ENCODE data around the gene CLCA1.
A peak's percentile ranks its signal among the peaks of the same experiment; 100 is the strongest.
"Not testable (repeated sequence)": the region's sequence is repeated elsewhere in the genome, so short reads cannot be mapped to it uniquely, and the experiment has no call there.

Gene CLCA1

GRCh38 chr1:86464819-86465218 lies 3.9 kb upstream of the CLCA1 start:
- DNase-seq (ENCODE audit: insufficient read length, low spot score) (no peak), FAIRE-seq (no peak)

GRCh38 chr1:86466109-86466844 lies 2.5 kb upstream of the CLCA1 start:
- DNase-seq (ENCODE audit: insufficient read length, low spot score) (no peak), FAIRE-seq (no peak)

GRCh38 chr1:86466986-86467385 lies 1.7 kb upstream of the CLCA1 start:
- DNase-seq (ENCODE audit: insufficient read length, low spot score) (no peak), FAIRE-seq (no peak)

GRCh38 chr1:86470859-86471258 lies 2.1 kb downstream of the CLCA1 start:
- FAIRE-seq (no peak), DNase-seq (ENCODE audit: insufficient read length, low spot score) (no peak)

- no peak for DNase-seq (ENCODE audit: insufficient read length, low spot score)
- FAIRE-seq, result no peak
These were observed 2.6 kb downstream of the CLCA1 start for GRCh38 chr1:86471291-86471690.

- DNase-seq (ENCODE audit: insufficient read length, low spot score) (no peak), FAIRE-seq (no peak)
These were observed 3.4 kb downstream of the CLCA1 start for GRCh38 chr1:86472152-86472551.

GRCh38 chr1:86472767-86473166 lies 4.0 kb downstream of the CLCA1 start:
- DNase-seq (ENCODE audit: insufficient read length, low spot score) (no peak), FAIRE-seq (no peak)

GRCh38 chr1:86477256-86477655 lies 8.5 kb downstream of the CLCA1 start:
- DNase-seq (ENCODE audit: insufficient read length, low spot score) (no peak), FAIRE-seq (no peak)

GRCh38 chr1:86477682-86478081 lies 9.0 kb downstream of the CLCA1 start:
- FAIRE-seq, result no peak

GRCh38 chr1:86478416-86479156 lies 9.9 kb downstream of the CLCA1 start:
- DNase-seq (ENCODE audit: insufficient read length, low spot score) (no peak), FAIRE-seq (no peak)

More at GRCh38 chr1:86477682-86478081, 9.0 kb downstream of the CLCA1 start:
- DNase-seq (ENCODE audit: insufficient read length, low spot score), result no peak

- FAIRE-seq (no peak), DNase-seq (ENCODE audit: insufficient read length, low spot score) (no peak)
These were observed 13.2 kb downstream of the CLCA1 start for GRCh38 chr1:86481966-86482365.

GRCh38 chr1:86487131-86487810 lies 18.5 kb downstream of the CLCA1 start:
- FAIRE-seq, result no peak
- no peak for DNase-seq (ENCODE audit: insufficient read length, low spot score)

- no peak for DNase-seq (ENCODE audit: insufficient read length, low spot score)
- no peak for FAIRE-seq
These were observed 19.0 kb downstream of the CLCA1 start for GRCh38 chr1:86487811-86488141.

- FAIRE-seq (no peak), DNase-seq (ENCODE audit: insufficient read length, low spot score) (no peak)
These were observed 20.6 kb downstream of the CLCA1 start for GRCh38 chr1:86489242-86489878.

GRCh38 chr1:86491171-86491950 lies 22.6 kb downstream of the CLCA1 start:
- DNase-seq (ENCODE audit: insufficient read length, low spot score), result no peak
- no peak for FAIRE-seq

- FAIRE-seq (no peak), DNase-seq (ENCODE audit: insufficient read length, low spot score) (no peak)
These were observed 29.6 kb downstream of the CLCA1 start for GRCh38 chr1:86498281-86498680.

- FAIRE-seq (peak; percentile 49), DNase-seq (ENCODE audit: insufficient read length, low spot score) (no peak)
These were observed 31.4 kb downstream of the CLCA1 start for GRCh38 chr1:86499987-86500593.

- FAIRE-seq, result no peak
- DNase-seq (ENCODE audit: insufficient read length, low spot score), result no peak
These were observed 32.0 kb downstream of the CLCA1 start for GRCh38 chr1:86500714-86501113.

GRCh38 chr1:86502125-86502646 lies 33.5 kb downstream of the CLCA1 start:
- FAIRE-seq, result peak; percentile 89
- not testable (repeated sequence) for DNase-seq (ENCODE audit: insufficient read length, low spot score)
